Activated CD8-positive, alpha-beta memory T cell treated with anti-CD3 and anti-CD28 coated beads for 1 hour (primary cell): ENCODE measurements around the gene GLI1.
"Not testable (repeated sequence)": the region's sequence is repeated elsewhere in the genome, so short reads cannot be mapped to it uniquely, and the experiment has no call there.

ENCODE experiments used
- DNase-seq, 2 donors: peaks; one replicate each; pipeline ENCODE4 v3.0.0-alpha.2; 2020; ENCODE audit warnings: low read depth in 1 of 2; ENCODE audit errors: extremely low read depth in 1 of 2

Gene GLI1

DNA sequence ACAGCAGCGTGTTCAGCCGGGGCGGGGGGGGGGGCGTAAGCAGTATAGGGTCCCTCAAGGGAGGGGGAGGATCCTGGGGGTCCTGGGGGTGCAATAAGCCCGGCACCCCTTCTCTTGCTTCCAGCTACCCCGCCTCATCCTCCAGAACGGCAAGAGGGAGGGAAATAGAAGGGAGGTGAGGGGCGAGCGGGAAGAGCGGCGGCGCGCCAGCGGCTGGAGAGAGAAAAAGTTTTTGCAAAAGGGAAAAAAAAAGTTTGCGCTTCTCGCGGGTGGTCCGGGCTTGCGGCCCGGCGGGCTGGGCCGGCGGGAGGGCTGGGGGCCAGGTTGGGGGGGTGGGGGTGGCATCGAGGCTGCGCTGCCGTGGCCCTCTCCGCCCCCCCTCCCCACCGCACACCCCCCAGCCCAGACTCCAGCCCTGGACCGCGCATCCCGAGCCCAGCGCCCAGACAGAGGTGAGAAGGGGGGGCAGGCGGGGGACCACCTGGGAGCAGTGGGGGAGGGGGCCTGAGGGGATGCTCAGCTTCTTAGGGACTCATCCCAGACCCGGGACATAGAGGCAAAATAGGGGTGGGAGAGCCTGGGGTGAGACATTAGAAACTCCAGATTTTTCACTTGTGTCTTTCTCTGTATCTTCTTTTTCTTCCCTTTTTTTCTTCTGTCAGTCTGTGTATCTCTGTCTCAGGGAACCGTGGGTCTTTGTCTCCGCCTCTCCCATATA, at the start of gene GLI1:
TSS of gene GLI1 (plus strand) at position 36 of the 718 bp plus-strand sequence. CDS start 3,907 bp downstream, outside the sequence.
- DNase-seq: no peak

DNA sequence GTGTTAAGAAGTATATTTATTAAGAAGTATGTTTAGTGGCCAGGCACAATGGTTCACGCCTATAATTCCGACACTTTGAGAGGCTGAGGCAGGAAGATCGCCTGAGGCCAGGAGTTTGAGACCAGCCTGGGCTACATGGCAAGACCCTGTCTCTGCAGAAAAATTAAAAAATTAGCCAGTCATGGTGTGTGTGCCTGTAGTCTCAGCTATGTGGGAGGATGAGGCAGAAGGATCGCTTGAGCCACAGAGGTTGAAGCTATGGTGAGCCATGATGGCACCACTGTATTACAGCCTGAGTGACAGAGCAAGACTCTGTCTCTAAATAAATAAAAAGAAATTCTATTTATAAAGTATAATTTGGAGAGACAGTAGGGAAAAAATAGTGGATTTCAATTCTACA, 49.1 kb upstream of the GLI1 start:
- DNase-seq: no peak

DNA sequence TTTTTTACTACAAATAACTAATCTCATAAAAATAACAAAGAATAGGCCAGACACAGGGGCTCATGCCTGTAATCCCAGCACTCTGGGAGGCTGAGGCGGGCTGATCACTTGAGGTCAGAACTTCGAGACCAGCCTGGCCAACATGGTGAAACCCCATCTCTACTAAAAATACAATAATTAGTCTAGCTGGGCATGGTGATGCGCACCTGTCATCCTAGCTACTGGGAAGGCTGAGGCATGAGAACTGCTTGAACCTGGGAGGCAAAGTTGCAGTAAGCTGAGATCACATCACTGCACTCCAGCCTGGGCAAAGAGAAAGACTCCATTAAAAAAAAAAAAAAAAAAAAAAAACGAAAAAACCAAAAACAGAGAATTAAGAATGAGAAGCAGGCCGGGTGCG, 45.4 kb upstream of the GLI1 start:
- not testable (repeated sequence) for DNase-seq

DNA sequence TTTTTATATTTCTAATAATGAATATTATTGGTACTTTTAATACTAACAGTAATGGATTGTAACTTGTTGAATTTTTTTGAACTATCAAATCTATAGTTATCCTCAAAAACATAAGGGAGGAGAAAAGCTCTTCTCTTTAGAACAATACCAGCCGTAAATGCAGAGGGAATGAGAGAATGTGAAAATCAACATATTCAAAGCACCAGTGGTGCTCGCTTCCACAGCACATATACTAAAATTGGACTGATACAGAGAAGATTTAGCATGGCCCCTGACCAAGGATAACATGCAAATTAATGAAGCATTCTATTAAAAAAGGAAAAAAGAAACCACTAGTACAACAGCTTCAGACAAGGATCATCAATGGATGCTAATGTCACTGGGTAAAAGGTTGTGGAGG, 44.5 kb upstream of the GLI1 start:
- no peak for DNase-seq

DNA sequence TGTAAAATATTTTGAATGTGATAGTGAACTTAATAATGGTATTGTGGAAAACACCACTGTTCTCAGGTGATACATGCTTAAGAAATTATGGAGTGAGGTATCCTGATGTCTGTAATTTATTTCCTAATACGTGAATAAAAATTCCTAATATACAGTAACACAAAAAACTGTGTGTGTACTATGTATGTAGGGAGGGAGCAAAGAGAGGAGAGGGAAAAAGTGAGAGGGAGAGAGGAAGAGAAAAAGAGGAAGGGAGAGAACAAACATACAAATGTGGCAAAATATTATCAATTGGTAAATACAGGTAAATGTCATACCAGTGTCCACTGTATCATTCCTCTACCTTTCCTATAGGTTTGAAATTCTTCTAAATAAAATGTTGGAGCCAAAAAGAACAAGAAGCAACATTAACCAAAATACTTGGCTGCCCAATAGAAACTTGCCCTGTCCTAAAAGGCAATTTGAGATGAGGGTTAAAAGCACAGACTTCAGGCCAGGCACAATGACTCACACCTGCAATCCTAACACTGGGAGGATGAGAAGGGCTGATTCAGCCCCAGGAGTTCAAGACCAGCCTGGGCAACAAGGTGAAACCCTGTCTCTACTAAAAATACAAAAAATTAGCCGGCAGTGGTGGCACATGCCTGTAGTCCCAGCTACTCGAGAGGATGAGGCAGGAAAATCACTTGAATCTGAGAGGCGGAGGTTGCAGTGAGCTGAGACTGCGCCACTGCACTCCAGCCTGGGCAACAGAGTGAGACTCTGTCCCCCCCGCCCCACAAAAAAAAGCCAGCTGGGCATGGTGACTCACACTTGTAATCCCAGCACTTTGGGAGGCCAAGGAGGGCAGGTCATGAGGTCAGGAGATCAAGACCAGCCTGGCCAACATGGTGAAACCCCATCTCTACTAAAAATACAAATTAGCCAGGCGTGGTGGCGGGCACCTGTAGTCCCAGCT, 43.3 kb upstream of the GLI1 start:
- no peak for DNase-seq

DNA sequence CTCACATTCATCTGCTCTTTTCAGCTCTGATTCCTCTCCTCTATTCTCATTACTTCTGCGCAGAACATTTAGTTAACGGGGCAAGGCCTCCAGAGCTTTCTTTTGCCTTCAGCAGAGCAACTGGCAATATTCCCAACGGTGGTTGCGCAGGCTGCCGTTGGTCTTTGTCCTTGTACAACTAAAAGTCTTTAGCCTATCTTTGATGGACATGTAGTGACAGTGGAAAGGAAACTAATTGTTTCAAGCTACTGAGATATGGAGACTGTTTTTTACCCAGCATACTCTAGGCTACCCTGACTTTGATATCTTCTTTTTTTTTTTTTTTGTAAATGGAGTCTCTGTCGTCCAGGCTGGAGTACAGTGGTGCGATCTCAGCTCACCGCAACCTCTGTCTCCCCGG, 41.3 kb upstream of the GLI1 start:
- no peak for DNase-seq

DNA sequence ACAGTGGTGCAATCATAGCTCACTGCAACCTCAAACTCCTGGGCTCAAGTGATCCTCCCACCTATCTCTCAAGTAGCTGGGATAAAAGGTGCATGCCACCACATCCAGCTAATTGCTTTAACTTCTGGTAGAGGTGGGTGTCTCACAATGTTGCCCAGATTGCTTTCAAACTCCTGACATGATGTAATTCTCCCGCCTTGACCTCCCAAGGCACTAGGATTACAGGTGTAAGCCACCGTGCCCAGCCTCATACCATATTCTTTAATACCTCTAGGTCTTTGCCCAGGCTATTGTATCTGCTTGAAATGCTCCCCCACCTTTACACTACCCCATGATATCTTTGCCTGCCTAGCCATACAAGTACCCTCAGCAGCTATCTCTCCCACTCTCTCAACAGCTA, 40.1 kb upstream of the GLI1 start:
- no peak for DNase-seq

DNA sequence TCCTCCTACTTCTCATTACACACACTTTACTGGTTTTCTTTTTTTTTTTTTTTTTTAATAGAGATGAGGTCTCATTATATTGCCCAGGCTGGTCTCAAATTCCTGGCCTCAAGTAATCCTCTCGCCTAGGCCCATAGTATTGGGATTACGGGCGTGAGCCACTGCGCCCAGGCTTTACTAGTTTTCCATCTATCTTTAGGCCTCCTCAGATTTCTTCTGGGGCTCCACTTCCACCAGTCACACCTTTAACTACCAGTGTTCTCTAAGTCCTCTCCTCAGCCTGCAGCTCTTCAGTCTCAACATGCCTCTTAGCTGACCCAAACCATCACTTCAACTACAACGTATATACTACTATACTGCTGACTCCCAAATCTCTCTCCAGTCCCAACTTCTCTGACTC, 39.1 kb upstream of the GLI1 start:
- DNase-seq: no peak

DNA sequence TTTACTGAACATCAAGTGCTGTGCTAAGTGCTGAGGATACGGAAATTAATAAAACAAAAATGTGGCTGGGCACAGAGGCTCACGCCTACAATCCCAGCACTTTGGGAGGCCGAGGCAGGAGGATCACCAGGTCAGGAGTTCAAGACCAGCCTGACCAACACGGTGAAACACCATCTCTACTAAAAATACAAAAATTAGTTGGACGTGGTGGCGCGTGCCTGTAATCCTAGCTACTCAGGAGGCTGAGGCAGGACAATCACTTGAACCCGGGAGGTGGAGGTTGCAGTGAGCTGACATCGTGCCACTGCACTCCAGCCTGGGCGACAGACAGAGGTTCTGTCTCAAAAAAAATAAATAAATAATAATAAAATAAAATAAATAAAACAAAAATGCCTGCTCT, 32.6 kb upstream of the GLI1 start:
- not testable (repeated sequence) for DNase-seq

DNA sequence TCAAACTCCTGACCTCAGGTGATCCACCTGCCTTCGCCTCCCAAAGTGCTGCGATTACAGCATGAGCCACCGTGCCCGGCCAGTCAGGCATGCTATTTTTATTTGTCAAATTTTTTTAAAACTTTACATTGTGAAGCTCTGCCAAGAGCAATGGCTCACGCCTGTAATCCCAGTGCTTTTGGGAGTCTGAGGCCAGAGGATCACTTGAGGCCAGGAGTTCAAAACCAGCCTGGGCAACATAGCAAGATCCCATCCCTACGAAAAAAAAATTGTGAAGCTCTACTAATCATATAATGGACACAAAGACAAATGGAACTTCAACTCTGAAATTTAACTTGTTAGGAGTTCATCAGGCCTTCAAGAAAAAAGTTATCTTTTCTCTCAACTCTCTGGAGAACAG, 30.6 kb upstream of the GLI1 start:
- no peak for DNase-seq

DNA sequence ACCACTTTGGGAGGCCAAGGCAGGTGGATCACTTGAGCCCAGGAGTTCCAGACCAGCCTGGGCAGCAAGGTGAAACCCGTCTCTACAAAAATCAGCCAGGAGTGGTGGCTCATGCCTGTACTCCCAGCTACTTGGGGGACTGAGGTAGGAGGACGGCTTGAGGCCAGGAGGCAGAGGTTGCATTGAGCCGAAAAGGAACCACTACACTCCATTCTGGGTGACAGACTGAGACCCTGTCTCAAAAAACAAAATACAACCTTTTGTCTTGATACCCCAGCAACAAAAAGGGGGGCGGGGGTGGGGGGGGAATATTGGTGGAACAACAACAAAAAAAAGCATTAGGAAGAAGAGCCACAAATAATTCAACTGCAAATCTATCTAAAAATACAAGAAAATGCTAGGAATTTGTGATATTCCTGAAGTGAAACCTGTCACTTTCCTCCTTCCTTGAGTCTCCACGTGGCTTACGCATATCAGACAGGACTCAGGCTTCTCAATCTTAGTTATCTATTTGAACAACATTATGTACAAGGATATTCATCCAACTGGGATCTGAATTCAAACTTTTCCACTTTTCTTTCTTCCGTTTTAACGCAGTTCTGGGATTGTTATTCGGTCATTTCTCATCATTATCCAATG, 30.0 kb upstream of the GLI1 start:
- no peak for DNase-seq

DNA sequence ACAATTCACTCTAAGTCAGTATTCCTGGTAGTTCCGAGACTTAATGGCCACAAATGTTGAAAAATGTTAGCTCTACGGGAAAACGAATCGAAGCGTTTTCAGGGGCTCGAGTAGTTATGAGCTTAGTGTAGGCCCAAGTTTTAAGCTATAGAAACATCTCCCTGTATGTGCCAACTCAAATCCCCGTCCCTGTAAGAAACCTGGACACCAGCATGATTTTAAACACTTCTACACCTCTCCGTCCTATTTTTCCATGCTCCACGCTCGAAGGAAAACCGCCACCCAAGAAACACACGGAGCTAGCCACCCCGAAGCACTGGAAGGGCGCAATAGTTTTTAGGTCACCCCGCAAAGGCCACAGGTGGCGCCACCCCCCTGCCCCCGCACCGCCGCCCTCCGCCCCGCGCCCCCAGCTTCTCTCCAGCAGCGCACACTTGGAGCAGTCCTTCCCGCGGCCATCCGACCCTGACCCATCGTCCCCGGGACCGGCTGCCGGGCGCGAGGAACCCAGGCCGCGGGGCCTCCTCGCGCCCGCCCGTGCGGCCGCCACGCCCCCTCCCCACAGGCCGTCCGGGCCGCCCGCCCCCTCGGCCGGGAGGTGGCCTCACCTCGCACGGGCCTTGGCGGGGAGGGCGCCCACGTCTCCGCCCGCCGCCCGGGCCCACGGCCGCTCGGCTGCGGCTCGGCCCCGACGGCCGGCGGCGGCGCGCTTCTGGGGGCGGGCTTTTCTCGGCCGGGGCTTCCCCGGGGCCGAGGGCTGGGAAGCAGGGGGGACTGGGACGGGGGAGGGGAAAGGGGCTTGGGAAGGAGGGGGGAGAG, 29.3 kb upstream of the GLI1 start:
- DNase-seq: peak; percentile 12 to 22

DNA sequence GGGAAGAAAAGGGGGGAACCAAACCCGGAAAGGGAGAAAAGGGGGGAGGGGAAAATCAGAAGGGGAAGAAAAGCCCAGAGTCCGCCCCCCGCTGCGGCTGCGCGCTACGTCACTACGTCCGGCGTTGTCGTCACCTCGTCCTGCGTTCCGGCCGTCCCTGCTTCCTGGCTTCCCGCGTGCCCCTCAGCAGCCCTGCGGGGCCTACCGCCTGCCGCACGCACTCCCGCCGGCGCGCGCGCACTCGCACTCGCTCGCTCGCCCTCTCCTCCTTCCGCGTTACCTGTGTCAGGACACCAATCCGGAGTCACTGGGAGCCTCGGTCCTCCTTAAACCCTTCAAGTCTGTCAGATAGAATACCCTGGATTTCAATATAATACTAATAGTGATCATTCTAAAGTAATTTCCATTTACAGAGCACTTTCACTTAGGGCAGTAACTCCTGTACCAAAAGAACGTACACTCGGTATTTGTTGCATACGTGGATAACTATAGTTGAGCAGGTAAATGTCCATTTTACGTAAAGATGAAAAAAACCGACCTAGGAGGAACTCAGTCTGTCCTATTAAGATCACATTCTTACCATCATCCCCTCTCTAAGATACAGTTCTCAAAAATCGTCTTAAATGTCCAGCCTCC, 28.5 kb upstream of the GLI1 start, which contains the start of gene R3HDM2:
TSS of gene R3HDM2 (minus strand) at position 113 of the 636 bp plus-strand sequence. CDS start 120,615 bp downstream, outside the sequence.
- DNase-seq: peak; percentile 90 to 91

DNA sequence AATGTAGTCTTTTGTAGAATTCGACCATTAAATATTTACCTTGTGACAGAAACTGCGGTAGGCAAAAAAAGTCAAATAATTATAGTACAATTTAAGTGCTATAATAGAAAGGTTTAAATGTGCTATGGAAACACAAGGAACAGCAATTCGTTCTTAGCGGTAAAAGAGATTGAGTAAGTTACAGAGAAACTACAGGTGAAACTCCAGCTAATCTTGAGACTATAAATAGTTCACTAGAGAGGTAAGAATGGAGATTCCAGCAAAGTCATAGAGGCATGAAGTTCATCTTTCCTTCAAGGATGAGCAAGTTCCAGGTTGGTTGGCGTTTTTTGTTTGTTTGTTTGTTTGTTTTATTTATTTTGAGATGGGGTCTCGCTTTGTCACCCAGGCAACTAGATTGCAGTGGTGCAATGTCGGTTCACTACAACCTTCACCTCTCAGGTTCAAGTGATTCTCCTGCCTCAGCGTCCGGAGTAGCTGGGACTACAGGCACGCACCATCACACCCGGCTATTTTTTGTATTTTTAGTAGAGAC, 27.9 kb upstream of the GLI1 start:
- DNase-seq: no peak

DNA sequence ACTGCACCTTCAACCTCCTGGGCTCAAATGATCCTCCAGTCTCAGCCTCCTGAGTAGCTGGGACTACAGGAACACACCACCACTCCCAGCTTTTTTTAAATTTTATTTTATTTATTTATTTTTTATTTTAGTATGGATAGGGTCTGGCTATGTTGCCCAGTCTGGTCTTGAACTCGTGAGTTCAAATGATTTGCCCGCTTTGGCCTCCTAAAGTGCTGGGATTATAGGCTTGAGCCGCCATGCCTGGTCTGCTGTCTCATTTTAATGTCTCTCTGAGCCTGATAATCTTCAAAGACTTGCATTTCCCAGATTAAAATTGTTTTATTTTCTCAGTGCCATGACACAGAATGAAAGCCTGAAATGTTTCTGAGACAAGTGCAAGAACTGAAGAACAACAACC, 26.2 kb upstream of the GLI1 start:
- no peak for DNase-seq

DNA sequence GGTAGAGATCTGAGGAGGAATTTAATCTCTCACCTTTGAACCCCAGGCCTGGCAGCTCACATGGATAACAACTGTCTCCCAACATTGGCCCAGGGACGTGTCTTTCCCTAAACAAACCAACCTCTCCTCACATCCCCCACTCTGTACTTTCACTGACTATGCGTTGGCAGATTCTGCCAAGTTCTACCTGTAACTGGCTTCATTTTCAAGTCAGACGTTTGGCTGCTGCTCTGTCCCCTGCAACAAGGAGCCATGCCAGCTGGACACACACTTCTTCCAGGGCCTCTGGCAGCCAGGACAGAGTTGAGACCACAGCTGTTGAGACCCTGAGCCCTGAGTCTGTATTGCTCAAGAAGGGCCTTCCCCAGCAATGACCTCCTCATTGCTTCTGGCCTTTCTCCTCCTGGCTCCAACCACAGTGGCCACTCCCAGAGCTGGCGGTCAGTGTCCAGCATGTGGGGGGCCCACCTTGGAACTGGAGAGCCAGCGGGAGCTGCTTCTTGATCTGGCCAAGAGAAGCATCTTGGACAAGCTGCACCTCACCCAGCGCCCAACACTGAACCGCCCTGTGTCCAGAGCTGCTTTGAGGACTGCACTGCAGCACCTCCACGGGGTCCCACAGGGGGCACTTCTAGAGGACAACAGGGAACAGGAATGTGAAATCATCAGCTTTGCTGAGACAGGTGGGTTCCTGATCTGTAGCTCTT, 24.9 kb upstream of the GLI1 start, which contains the start of gene INHBC:
TSS of gene INHBC (plus strand) at position 268 of the 707 bp plus-strand sequence. CDS start at position 371, 103 bp downstream.
- DNase-seq: no peak

DNA sequence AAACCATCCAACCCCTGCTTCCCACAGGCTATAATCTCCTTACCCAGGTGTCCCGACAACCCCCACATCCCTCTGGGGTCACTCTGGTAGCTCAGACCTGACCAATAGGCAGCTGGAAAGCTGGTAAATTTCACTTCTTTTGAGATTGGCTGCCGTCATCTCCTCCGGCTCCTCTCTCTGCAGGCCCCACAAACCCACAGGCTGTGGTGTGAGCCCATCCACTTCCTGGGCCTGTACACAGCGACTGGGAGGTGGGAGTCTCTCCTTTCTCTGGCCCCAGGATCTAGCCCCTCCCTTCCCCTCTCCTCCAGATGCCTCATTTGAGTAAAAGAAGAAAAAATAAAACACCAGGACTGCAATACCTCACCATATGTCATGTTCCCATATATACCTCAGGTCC, 24.3 kb upstream of the GLI1 start:
- no peak for DNase-seq

DNA sequence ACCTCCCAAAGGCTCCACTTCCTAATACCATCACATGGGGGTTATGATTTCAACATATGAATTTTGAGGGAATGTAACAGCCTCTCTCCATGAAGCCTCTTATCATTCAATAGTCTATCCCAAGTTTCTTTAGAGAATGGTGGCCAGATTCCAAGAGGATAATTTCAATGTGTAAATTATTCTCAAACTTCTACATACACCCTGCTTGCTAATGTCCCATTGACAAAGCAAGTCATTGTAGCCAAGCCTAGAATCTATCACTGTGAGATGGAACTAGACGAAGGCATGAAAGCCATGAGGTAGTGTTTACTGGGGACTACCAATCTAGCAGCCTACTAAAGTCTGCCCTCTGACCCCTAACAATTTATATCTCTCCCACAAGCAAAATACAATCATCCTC, 21.2 kb upstream of the GLI1 start:
- DNase-seq: no peak

DNA sequence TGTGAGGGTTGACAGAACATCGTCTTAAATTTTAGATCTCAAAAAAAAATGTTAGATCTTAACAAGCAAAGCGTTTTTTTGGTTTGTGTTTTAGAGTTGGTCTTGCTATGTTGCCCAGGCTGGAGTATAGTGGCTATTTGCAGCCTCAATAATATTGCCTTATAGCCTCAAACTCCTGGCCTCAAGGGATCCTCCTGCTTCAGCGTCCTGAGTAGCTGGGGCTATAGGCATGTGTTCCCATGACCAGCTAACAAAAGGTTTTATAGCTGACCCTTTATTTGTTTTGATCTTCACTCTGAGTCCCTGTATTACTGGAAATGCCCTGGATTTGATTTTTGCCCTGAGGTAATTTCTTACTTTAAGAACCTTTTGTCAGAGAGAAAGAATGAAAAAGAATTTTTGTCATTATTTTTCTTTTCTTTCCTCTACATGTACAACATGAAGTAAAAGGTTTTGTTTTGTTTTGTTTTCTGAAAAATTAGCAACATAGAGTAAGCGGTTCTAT, 19.8 kb upstream of the GLI1 start:
- DNase-seq: no peak
